OCI-LY3 (cell line): ENCODE results near the gene FLRT2.

Source experiments
- EZH2phosphoT487 ChIP-seq: fragments of 200-600 bp; shearing (Covaris generic); IDR thresholded peaks from 2 replicates; pipeline ENCODE4 v1.6.1; 2018; ENCODE audit warnings: antibody characterized with exemption, mixed run types, low read depth
- TF ChIP-seq, protein P1 (sequence below): fragments of 200-600, 300-600 bp; sonication (generic); IDR thresholded peaks from 2 replicates; pipeline ENCODE4 v1.5.1; 2014; ENCODE audit warnings: antibody characterized with exemption, low read length, low read depth

DNA sequence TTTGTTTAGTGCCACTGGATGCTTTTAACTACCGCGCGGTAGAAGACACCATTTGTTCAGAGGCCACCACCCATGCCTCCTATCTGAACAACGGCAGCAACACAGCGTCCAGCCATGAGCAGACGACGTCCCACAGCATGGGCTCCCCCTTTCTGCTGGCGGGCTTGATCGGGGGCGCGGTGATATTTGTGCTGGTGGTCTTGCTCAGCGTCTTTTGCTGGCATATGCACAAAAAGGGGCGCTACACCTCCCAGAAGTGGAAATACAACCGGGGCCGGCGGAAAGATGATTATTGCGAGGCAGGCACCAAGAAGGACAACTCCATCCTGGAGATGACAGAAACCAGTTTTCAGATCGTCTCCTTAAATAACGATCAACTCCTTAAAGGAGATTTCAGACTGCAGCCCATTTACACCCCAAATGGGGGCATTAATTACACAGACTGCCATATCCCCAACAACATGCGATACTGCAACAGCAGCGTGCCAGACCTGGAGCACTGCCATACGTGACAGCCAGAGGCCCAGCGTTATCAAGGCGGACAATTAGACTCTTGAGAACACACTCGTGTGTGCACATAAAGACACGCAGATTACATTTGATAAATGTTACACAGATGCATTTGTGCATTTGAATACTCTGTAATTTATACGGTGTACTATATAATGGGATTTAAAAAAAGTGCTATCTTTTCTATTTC is 93.2 kb downstream of the FLRT2 start:
- TF ChIP-seq EZH2phosphoT487 = no peak
- TF ChIP-seq, protein P1, sequence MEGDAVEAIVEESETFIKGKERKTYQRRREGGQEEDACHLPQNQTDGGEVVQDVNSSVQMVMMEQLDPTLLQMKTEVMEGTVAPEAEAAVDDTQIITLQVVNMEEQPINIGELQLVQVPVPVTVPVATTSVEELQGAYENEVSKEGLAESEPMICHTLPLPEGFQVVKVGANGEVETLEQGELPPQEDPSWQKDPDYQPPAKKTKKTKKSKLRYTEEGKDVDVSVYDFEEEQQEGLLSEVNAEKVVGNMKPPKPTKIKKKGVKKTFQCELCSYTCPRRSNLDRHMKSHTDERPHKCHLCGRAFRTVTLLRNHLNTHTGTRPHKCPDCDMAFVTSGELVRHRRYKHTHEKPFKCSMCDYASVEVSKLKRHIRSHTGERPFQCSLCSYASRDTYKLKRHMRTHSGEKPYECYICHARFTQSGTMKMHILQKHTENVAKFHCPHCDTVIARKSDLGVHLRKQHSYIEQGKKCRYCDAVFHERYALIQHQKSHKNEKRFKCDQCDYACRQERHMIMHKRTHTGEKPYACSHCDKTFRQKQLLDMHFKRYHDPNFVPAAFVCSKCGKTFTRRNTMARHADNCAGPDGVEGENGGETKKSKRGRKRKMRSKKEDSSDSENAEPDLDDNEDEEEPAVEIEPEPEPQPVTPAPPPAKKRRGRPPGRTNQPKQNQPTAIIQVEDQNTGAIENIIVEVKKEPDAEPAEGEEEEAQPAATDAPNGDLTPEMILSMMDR = no peak
